B cell (primary cell): ENCODE data around the gene PAM16. TPM values are rescaled to one million over a fixed set of nuclear protein-coding genes. Genes with fewer than 3 reads are reported as not detected.

Source experiments
- ATAC-seq: fragments of 200-7000 bp; cut with Tn5 transposase; one replicate; pipeline ENCODE4 v1.10.0; 2021; ENCODE audit warnings: low read depth, mild to moderate bottlenecking, moderate number of reproducible peaks, moderate library complexity
- CTCF ChIA-PET: fragments of 350-600 bp; sonication (Branson Sonifier 250); formaldehyde crosslinking; loops from one replicate; lab custom pipeline; 2021; ENCODE audit warnings: antibody characterized with exemption, inconsistent platforms; lab: Charles Lee
- POLR2A ChIA-PET: fragments of 350-600 bp; sonication (Branson Sonifier 250); formaldehyde crosslinking; loops from one replicate; lab custom pipeline; 2021; ENCODE audit warnings: antibody characterized with exemption; lab: Charles Lee
- DNase-seq: peaks from one replicate; pipeline ENCODE4 v3.0.0; 2013
- H2AFZ ChIP-seq: 2 replicates; pipeline ENCODE4 v1.6.1; 2012; ENCODE audit warnings: mild to moderate bottlenecking, low read depth, low read length; ENCODE audit not compliant: insufficient read depth, poor library complexity, severe bottlenecking
- H3K27ac ChIP-seq, 2 donors: 1 replicate in 1 of 2; 2 replicates in 1 of 2; pipeline ENCODE4 v1.5.1; 2012 to 2013; ENCODE audit warnings: low read length in 2 of 2, mild to moderate bottlenecking in 2 of 2, moderate library complexity in 1 of 2
- H3K27me3 ChIP-seq, 4 experiments: fragments of 200-600 bp in 1 of 4; sonication (generic) in 1 of 4; replicated peaks in 1 of 4; 1 replicate in 2 of 4; 2 replicates in 2 of 4; pipeline versions ENCODE4 v1.6.1 to v1.7.0; 2013 to 2016; ENCODE audit warnings: low read length in 3 of 4, mild to moderate bottlenecking in 2 of 4, mixed read lengths in 1 of 4, moderate library complexity in 1 of 4; ENCODE audit not compliant: insufficient read depth in 4 of 4, control insufficient read depth in 3 of 4; ENCODE audit errors: control extremely low read depth in 1 of 4
- H3K36me3 ChIP-seq, 2 experiments: replicated peaks in 1 of 2; 1 replicate in 1 of 2; 2 replicates in 1 of 2; pipeline versions ENCODE4 v1.6.1 to v1.7.1; 2013; ENCODE audit warnings: low read length in 1 of 2; ENCODE audit not compliant: insufficient read depth in 2 of 2, control insufficient read depth in 1 of 2; ENCODE audit errors: control extremely low read depth in 1 of 2, extremely low read depth in 1 of 2
- H3K4me1 ChIP-seq, 2 donors: fragments of 200-600 bp in 1 of 2; sonication (generic) in 1 of 2; 1 replicate in 1 of 2; 2 replicates in 1 of 2; pipeline versions ENCODE4 v1.5.1 to v1.6.1; 2013 to 2017; ENCODE audit warnings: low read length in 2 of 2; ENCODE audit not compliant: control insufficient read depth in 2 of 2, insufficient read depth in 2 of 2
- H3K4me2 ChIP-seq: replicated peaks from 2 replicates; pipeline ENCODE3; 2012; ENCODE audit warnings: mild to moderate bottlenecking, low read depth, low read length; ENCODE audit not compliant: poor library complexity, severe bottlenecking
- H3K4me3 ChIP-seq, 5 experiments: fragments of 200-600 bp in 1 of 5; sonication (generic) in 1 of 5; 1 replicate in 3 of 5; 2 replicates in 2 of 5; pipeline versions ENCODE4 v1.5.1 to v1.7.0; 2011 to 2016; ENCODE audit warnings: low read length in 4 of 5, mild to moderate bottlenecking in 4 of 5, low read depth in 2 of 5, control low read depth in 1 of 5, moderate library complexity in 1 of 5; ENCODE audit not compliant: insufficient read depth in 1 of 5; ENCODE audit errors: control extremely low read depth in 1 of 5, extremely low read depth in 1 of 5
- H3K79me2 ChIP-seq: fragments of 200-600 bp; sonication (generic); one replicate; pipeline ENCODE4 v1.6.0; 2016; ENCODE audit warnings: low read length; ENCODE audit not compliant: control insufficient read depth, insufficient read depth
- H3K9ac ChIP-seq: fragments of 200-600 bp; sonication (generic); 2 replicates; pipeline ENCODE4 v1.6.1; 2017; ENCODE audit warnings: mild to moderate bottlenecking, low read length, moderate library complexity
- H3K9me3 ChIP-seq, 3 donors: one replicate each; pipeline versions ENCODE4 v1.6.1 to v1.7.1; 2013; ENCODE audit warnings: low read length in 2 of 3; ENCODE audit not compliant: control insufficient read depth in 2 of 3, insufficient read depth in 1 of 3; ENCODE audit errors: control extremely low read depth in 1 of 3
- H4K20me1 ChIP-seq: 2 replicates; pipeline ENCODE4 v1.6.0; 2012; ENCODE audit warnings: mild to moderate bottlenecking, low read length; ENCODE audit not compliant: insufficient read depth, control insufficient read depth, poor library complexity, severe bottlenecking
- H3K27ac Mint-ChIP-seq: one replicate; pipeline ENCODE4 v1.8.0; 2021; ENCODE audit warnings: mixed read lengths
- H3K27me3 Mint-ChIP-seq: one replicate; pipeline ENCODE4 v1.8.0; 2021; ENCODE audit warnings: mixed read lengths
- H3K4me1 Mint-ChIP-seq: one replicate; pipeline ENCODE4 v1.8.0; 2021; ENCODE audit warnings: mixed read lengths
- H3K4me3 Mint-ChIP-seq: one replicate; pipeline ENCODE4 v1.8.0; 2021; ENCODE audit warnings: mixed read lengths
- H3K9me3 Mint-ChIP-seq: one replicate; pipeline ENCODE4 v1.8.0; 2022; ENCODE audit warnings: mixed read lengths; ENCODE audit not compliant: insufficient read depth
- EZH2 ChIP-seq: IDR thresholded peaks from 2 replicates; pipeline ENCODE4 v1.6.1; 2012; ENCODE audit warnings: borderline replicate concordance, low read depth, mild to moderate bottlenecking, moderate library complexity, low read length; ENCODE audit not compliant: insufficient read depth, poor library complexity, severe bottlenecking
- WGBS: methylation state at CpG from one replicate; pipeline ENCODE4 v1.1.5; 2013; ENCODE audit warnings: missing lambda C conversion rate; ENCODE audit not compliant: insufficient coverage; 5-methylcytosine and 5-hydroxymethylcytosine counted together
- intact Hi-C: fragments of 100-400 bp; cut with micrococcal nuclease; formaldehyde crosslinking; loops from one replicate; pipeline ENCODE4 v1.10.0; 2022
- polyA plus RNA-seq: library from polyadenylated mRNA; depleted of rRNA; stranded (reverse); fragments of >200 nt; gene quantifications from 2 replicates; pipeline ENCODE4 v1.2.3, GENCODE V29; 2012
- total RNA-seq, 2 donors: library from RNA; stranded (reverse); fragments of 120-200 nt in 1 of 2; gene quantifications; 1 replicate in 1 of 2; 2 replicates in 1 of 2; pipeline versions ENCODE4 v1.2.3 to v1.2.4, GENCODE V29; 2013 to 2022
- TF ChIP-seq, protein P1 (sequence below): fragments of 200-600 bp; IDR thresholded peaks from one replicate; pipeline ENCODE4 v1.8.0; 2022; ENCODE audit warnings: antibody characterized with exemption, mild to moderate bottlenecking

Gene PAM16
- total and polyA plus RNA-seq, 2 donors (not counting 1 experiment from before 2014, with no cell fraction given): 57.3 to 64.1 TPM

DNA sequence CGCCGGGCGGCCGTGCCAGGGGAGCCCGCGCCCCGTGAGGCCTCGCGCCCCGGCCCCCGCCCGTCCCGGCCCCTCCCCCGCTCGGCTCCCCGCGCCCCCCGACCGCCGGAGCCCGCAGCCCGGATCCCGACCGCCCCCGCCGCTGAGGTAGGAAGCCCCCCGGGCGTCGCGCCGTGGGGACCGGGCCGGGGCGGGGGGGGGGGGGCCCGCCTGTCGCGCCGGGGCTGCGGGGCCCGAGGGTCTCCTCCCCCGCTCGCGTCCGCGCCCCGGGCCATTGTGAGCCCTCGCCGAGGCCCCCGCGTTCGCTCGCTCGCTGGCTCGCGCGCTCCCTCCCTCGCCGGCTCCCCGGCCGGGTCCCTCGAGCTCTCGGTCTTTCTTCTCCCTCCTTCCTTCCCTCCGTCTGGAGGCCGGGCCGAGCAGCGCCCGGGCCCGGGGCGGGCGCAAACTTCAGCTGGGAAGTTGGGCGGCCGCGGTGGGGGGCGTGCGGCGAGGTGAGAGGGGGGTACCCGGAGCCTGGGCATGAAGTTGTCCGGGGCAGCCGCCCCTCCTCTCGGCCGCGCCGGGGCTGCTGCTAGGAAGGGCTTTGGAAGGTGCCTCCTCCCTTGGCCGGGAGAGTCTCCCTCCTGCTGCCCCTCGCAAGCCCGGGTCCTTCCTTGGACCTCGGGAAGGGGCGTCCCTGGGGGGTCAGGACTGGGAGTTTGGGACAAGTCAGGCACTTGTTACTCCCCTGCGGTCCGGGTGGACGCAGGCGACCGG, 34.8 kb downstream of the PAM16 start:
- no peaks in the 10 kb centered on the region for H3K79me2 ChIP-seq
- H3K27me3 ChIP-seq: peaks cover 0 to 59% (median 22%) of the 10 kb centered on the region in 4 experiments
- Mint-ChIP-seq H3K4me3 (peak overlapping the region; percentile 39), H3K4me1 (peaks cover 18% of the 10 kb centered on the region), H3K27ac (no peak overlapping the region), H3K27me3 (peaks cover 11% of the 10 kb centered on the region), H3K9me3 (no peaks in the 10 kb centered on the region)
- H2AFZ ChIP-seq: peak overlapping the region; percentile 58
- H3K27ac ChIP-seq: no peak overlapping the region
- no peaks in the 10 kb centered on the region for H3K36me3 ChIP-seq
- H3K4me1 ChIP-seq: peaks cover 30 to 37% of the 10 kb centered on the region in 2 donors
- no peak for TF ChIP-seq EZH2
- TF ChIP-seq, protein P1, sequence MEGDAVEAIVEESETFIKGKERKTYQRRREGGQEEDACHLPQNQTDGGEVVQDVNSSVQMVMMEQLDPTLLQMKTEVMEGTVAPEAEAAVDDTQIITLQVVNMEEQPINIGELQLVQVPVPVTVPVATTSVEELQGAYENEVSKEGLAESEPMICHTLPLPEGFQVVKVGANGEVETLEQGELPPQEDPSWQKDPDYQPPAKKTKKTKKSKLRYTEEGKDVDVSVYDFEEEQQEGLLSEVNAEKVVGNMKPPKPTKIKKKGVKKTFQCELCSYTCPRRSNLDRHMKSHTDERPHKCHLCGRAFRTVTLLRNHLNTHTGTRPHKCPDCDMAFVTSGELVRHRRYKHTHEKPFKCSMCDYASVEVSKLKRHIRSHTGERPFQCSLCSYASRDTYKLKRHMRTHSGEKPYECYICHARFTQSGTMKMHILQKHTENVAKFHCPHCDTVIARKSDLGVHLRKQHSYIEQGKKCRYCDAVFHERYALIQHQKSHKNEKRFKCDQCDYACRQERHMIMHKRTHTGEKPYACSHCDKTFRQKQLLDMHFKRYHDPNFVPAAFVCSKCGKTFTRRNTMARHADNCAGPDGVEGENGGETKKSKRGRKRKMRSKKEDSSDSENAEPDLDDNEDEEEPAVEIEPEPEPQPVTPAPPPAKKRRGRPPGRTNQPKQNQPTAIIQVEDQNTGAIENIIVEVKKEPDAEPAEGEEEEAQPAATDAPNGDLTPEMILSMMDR: no peak
- CTCF ChIA-PET: interaction anchor here (1.0 to 15.7 kb wide), 2 partner anchors 13 to 48 kb away, joined by 3 to 165 read pairs; no protein-coding TSS in a partner anchor
- POLR2A ChIA-PET: interaction anchor here (0.6 kb wide), 1 partner anchor 150 kb away, joined by 3 read pairs; no protein-coding TSS in a partner anchor
- peak overlapping the region in 2 of 5 experiments; percentile 27 to 36 for H3K4me3 ChIP-seq
- intact Hi-C loops: no loop called here
- ATAC-seq (no peak), DNase-seq (peak; percentile 45)
- peak overlapping the region; percentile 47 for H3K9ac ChIP-seq
- H4K20me1 ChIP-seq: no peaks in the 10 kb centered on the region
- H3K9me3 ChIP-seq: peaks cover 0 to 12% (median 0%) of the 10 kb centered on the region in 3 donors
- peak overlapping the region; percentile 83 for H3K4me2 ChIP-seq
- 7% methylated on average over 61 of the region's 93 CpGs for WGBS
